Activated naive CD4-positive, alpha-beta T cell treated with anti-CD3 and anti-CD28 coated beads, Interleukin-2, amount 10 ng/mL, durations not matched to agents 7 days and 5 days (primary cell): ENCODE measurements around the gene PCDHB11.
A peak's percentile ranks its signal among the peaks of the same experiment; 100 is the strongest.
"Not testable (repeated sequence)": the region's sequence is repeated elsewhere in the genome, so short reads cannot be mapped to it uniquely, and the experiment has no call there.

Source experiments
- CTCF ChIA-PET: fragments of 350-600 bp; sonication (Branson Sonifier 250); formaldehyde crosslinking; loops from one replicate; lab custom pipeline; 2021; ENCODE audit warnings: antibody characterized with exemption; lab: Charles Lee
- DNase-seq: peaks from one replicate; pipeline ENCODE4 v3.0.0-alpha.2; 2020
- H3K27ac Mint-ChIP-seq: one replicate; pipeline ENCODE4 v1.8.0; 2021; ENCODE audit warnings: mild to moderate bottlenecking, moderate library complexity, mixed read lengths
- H3K27me3 Mint-ChIP-seq: one replicate; pipeline ENCODE4 v1.8.0; 2021; ENCODE audit warnings: mild to moderate bottlenecking, mixed read lengths
- H3K36me3 Mint-ChIP-seq: one replicate; pipeline ENCODE4 v1.8.0; 2021; ENCODE audit warnings: mixed read lengths
- H3K4me1 Mint-ChIP-seq: one replicate; pipeline ENCODE4 v1.8.0; 2021; ENCODE audit warnings: mixed read lengths
- H3K4me3 Mint-ChIP-seq: one replicate; pipeline ENCODE4 v1.8.0; 2021; ENCODE audit warnings: mild to moderate bottlenecking, moderate library complexity, mixed read lengths
- H3K9me3 Mint-ChIP-seq: one replicate; pipeline ENCODE4 v1.8.0; 2021; ENCODE audit warnings: mixed read lengths

PCDHB11 gene

DNA sequence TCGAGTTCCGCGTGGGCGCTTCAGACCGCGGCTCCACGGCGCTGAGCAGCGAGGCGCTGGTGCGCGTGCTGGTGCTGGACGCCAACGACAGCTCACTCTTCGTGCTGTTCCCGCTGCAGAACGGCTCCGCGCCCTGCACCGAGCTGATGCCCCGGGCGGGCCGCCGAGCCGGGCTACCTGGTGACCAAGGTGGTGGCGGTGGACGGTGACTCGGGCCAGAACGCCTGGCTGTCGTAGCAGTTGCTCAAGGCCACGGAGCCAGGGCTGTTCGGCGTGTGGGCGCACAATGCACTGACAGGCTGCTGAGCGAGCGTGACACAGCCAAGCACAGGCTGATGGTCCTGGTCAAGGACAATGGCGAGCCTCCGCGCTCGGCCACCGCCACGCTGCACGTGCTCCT is 42.1 kb downstream of the PCDHB11 start:
- no peak overlapping the region for H3K4me3 Mint-ChIP-seq
- peaks cover 31% of the 10 kb centered on the region for H3K9me3 Mint-ChIP-seq
- H3K27ac Mint-ChIP-seq, result no peak overlapping the region
- H3K36me3 Mint-ChIP-seq, result peaks cover 5% of the 10 kb centered on the region
- DNase-seq, result no peak
- no peaks in the 10 kb centered on the region for H3K4me1 Mint-ChIP-seq
- peaks cover 19% of the 10 kb centered on the region for H3K27me3 Mint-ChIP-seq
- CTCF ChIA-PET, result no interaction called here

DNA sequence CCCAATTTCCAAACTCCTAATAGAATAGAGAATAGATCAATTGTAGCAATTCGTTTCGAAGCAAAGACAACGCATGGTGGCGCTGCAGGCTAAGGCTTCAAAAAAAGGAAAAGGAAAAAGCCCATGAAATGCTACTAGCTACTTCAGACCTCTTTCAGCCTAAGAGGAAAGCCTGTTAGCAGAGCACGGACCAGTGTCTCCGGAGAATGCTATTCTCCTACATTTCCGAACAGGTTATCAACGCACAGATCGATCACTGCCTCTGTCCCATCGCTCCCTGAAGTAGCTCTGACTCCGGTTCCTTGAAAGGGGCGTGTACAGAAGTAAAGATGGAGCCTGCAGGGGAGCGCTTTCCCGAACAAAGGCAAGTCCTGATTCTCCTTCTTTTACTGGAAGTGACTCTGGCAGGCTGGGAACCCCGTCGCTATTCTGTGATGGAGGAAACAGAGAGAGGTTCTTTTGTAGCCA is 45.9 kb downstream of the PCDHB11 start, which contains the start of gene PCDHB15:
Gene PCDHB15, plus strand, starts transcription at position 146 of the 468 bp plus-strand sequence. Its CDS starts 184 bp downstream, at position 330.
- Mint-ChIP-seq H3K36me3 (peaks cover 4% of the 10 kb centered on the region), H3K4me1 (no peaks in the 10 kb centered on the region), H3K9me3 (peaks cover 46% of the 10 kb centered on the region), H3K27me3 (peaks cover 16% of the 10 kb centered on the region), H3K4me3 (no peak within 1 kb of the TSS), H3K27ac (no peak within 1 kb of the TSS)
- CTCF ChIA-PET, result interaction anchor here (0.8 to 1.4 kb wide), 3 partner anchors 9 to 58 kb away, joined by 3 read pairs; partner anchors contain the start of gene PCDHB9
- DNase-seq, result peak; percentile 48

DNA sequence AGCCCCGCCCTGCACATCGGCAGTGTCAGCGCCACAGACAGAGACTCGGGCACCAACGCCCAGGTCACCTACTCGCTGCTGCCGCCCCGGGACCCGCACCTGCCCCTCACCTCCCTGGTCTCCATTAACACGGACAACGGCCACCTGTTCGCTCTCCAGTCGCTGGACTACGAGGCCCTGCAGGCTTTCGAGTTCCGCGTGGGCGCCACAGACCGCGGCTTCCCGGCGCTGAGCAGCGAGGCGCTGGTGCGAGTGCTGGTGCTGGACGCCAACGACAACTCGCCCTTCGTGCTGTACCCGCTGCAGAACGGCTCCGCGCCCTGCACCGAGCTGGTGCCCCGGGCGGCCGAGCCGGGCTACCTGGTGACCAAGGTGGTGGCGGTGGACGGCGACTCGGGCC is 47.5 kb downstream of the PCDHB11 start:
- DNase-seq, H3K27ac Mint-ChIP-seq, H3K4me3 Mint-ChIP-seq, H3K36me3 Mint-ChIP-seq, H3K4me1 Mint-ChIP-seq, CTCF ChIA-PET, H3K27me3 Mint-ChIP-seq: not testable (repeated sequence)
- H3K9me3 Mint-ChIP-seq, result peaks cover 41% of the 10 kb centered on the region

DNA sequence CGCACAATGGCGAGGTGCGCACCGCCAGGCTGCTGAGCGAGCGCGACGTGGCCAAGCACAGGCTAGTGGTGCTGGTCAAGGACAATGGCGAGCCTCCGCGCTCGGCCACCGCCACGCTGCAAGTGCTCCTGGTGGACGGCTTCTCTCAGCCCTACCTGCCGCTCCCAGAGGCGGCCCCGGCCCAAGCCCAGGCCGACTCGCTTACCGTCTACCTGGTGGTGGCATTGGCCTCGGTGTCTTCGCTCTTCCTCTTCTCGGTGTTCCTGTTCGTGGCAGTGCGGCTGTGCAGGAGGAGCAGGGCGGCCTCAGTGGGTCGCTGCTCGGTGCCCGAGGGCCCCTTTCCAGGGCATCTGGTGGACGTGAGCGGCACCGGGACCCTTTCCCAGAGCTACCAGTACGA is 48.0 kb downstream of the PCDHB11 start:
- H3K36me3 Mint-ChIP-seq, DNase-seq, H3K27me3 Mint-ChIP-seq, H3K27ac Mint-ChIP-seq, CTCF ChIA-PET, H3K4me1 Mint-ChIP-seq, H3K4me3 Mint-ChIP-seq: not testable (repeated sequence)
- peaks cover 40% of the 10 kb centered on the region for H3K9me3 Mint-ChIP-seq

DNA sequence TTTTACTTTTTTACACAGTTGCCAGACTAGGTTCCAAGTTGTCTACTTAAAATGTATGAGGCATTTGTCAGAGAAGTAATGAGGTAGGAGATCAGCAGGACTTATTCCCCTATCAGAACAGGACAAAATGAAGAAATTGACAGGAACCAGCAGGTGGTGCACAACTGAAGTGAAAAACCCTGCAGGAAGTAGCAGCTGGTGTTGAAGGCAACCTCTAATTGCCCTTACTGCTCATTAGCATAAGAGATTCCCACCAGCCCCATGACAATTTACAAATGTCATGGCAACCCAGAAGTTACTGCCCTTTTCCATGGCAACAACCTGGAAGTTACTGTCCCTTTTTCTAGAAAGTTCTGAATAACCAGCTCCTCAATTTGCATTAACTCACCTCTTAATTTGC is 51.1 kb downstream of the PCDHB11 start:
- H3K27me3 Mint-ChIP-seq, result peaks cover under 1% of the 10 kb centered on the region
- H3K4me3 Mint-ChIP-seq, result no peak overlapping the region
- peaks cover 3% of the 10 kb centered on the region for H3K36me3 Mint-ChIP-seq
- peaks cover 53% of the 10 kb centered on the region for H3K9me3 Mint-ChIP-seq
- no peaks in the 10 kb centered on the region for H3K4me1 Mint-ChIP-seq
- DNase-seq, result no peak
- H3K27ac Mint-ChIP-seq, result no peak overlapping the region
- CTCF ChIA-PET, result no interaction called here
